Upper lobe of left lung (tissue), 6 donors: ENCODE results near the gene PRR29. TPM values are rescaled to one million over a fixed set of nuclear protein-coding genes. Genes with fewer than 3 reads are reported as not detected.
"Not testable (repeated sequence)": the region's sequence is repeated elsewhere in the genome, so short reads cannot be mapped to it uniquely, and the experiment has no call there.

Experiments
- ATAC-seq, 2 donors: fragments of 200-7000 bp; cut with Tn5 transposase; one replicate each; pipeline ENCODE4 v1.9.1; 2022; ENCODE audit warnings: mild to moderate bottlenecking in 2 of 2, moderate library complexity in 2 of 2; ENCODE audit not compliant: low FRiP score in 2 of 2
- DNase-seq, 2 donors: peaks; one replicate each; pipeline ENCODE4 v3.0.0-alpha.2; 2019 to 2020
- H3K27ac ChIP-seq, 4 donors: fragments of 200-600 bp; sonication (generic); one replicate each; pipeline ENCODE4 v1.5.1; 2016 to 2019
- H3K27me3 ChIP-seq, 4 donors: fragments of 200-600 bp; sonication (generic); one replicate each; pipeline ENCODE4 v1.5.1; 2017 to 2019
- H3K36me3 ChIP-seq, 4 donors: fragments of 200-600 bp; sonication (generic); one replicate each; pipeline ENCODE4 v1.5.1; 2016 to 2019
- H3K4me1 ChIP-seq, 4 donors: fragments of 200-600 bp; sonication (generic); one replicate each; pipeline ENCODE4 v1.5.1; 2018 to 2019
- H3K4me3 ChIP-seq, 4 donors: fragments of 200-600 bp; sonication (generic); one replicate each; pipeline ENCODE4 v1.5.1; 2017 to 2019; ENCODE audit warnings: mild to moderate bottlenecking in 2 of 4, moderate library complexity in 1 of 4
- H3K9me3 ChIP-seq, 4 donors: fragments of 200-600 bp; sonication (generic); one replicate each; pipeline ENCODE4 v1.5.1; 2018 to 2019
- CTCF ChIP-seq, 6 experiments: fragments of 450-650 bp in 4 of 6; fragments of 200-600 bp in 2 of 6; sonication (generic) in 2 of 6; IDR thresholded peaks; one replicate each; pipeline ENCODE4 v1.5.1; 2016 to 2019; ENCODE audit warnings: antibody characterized with exemption in 6 of 6
- EP300 ChIP-seq, 4 donors: sonication (generic); formaldehyde crosslinking; IDR thresholded peaks; one replicate each; pipeline ENCODE4 v1.5.1; 2017; ENCODE audit warnings: antibody characterized with exemption in 4 of 4, control low read depth in 2 of 4
- POLR2A ChIP-seq, 4 donors: fragments of 450-650 bp; IDR thresholded peaks; one replicate each; pipeline ENCODE4 v1.5.1; 2016 to 2017; ENCODE audit warnings: antibody characterized with exemption in 4 of 4, mild to moderate bottlenecking in 2 of 4
- POLR2AphosphoS5 ChIP-seq, 2 donors: sonication (generic); formaldehyde crosslinking; IDR thresholded peaks; one replicate each; pipeline ENCODE4 v1.5.1; 2017; ENCODE audit warnings: antibody characterized with exemption in 2 of 2
- WGBS, 2 donors: methylation state at CpG; one replicate each; pipeline ENCODE4 v1.1.5; 2017 to 2018; 5-methylcytosine and 5-hydroxymethylcytosine counted together
- total RNA-seq, 6 donors: library from RNA; depleted of rRNA in 4 of 6; stranded (reverse); fragments of >200 nt in 4 of 6; gene quantifications; one replicate each; pipeline versions ENCODE4 v1.1.0 to v1.2.1, GENCODE V29; 2016 to 2021
- donor health status: DM: no; HTN: no; CAD: no; lungs with moderate emphysema.
- donor health status: DM: no; HTN: yes; CAD: no; lungs with severe emphysema.

Gene PRR29
- total RNA-seq, 6 donors from 2014 or later = 0.97 to 30.1 (median 12.1) TPM

GRCh38 chr17:63976702-63977101, 21.4 kb upstream of the PRR29 start:
- H3K27ac ChIP-seq = no peak overlapping the region
- WGBS, 2 donors = 68 to 69% methylated on average over 3 of the region's 3 CpGs
- H3K4me1 ChIP-seq = peaks cover 0 to 21% (median 7%) of the 10 kb centered on the region in 4 donors
- ATAC-seq (no peak), DNase-seq (no peak)
- no peaks in the 10 kb centered on the region for H3K9me3 ChIP-seq
- no peak overlapping the region for H3K4me3 ChIP-seq
- TF ChIP-seq CTCF (IDR thresholded peaks at IDR 0.05) (no peak), POLR2AphosphoS5 (IDR thresholded peaks at IDR 0.05) (no peak), POLR2A (IDR thresholded peaks at IDR 0.05) (no peak), EP300 (IDR thresholded peaks at IDR 0.05) (no peak)
- no peaks in the 10 kb centered on the region for H3K27me3 ChIP-seq
- no peaks in the 10 kb centered on the region for H3K36me3 ChIP-seq

- DNase-seq = no peak
- ATAC-seq = no peak
- Histone ChIP-seq H3K4me3 (no peak overlapping the region), H3K4me1 (peaks cover 8 to 31% (median 15%) of the 10 kb centered on the region in 4 donors), H3K36me3 (no peaks in the 10 kb centered on the region), H3K27ac (peak overlapping the region in 3 of 4 donors; percentile 6 to 52 (median 46)), H3K27me3 (no peaks in the 10 kb centered on the region), H3K9me3 (no peaks in the 10 kb centered on the region)
- TF ChIP-seq EP300 (IDR thresholded peaks at IDR 0.05) = no peak
- TF ChIP-seq CTCF (IDR thresholded peaks at IDR 0.05) = no peak
- no peak for TF ChIP-seq POLR2AphosphoS5 (IDR thresholded peaks at IDR 0.05)
- TF ChIP-seq POLR2A (IDR thresholded peaks at IDR 0.05) = no peak
- 68 to 69% methylated on average over 13 of the region's 13 CpGs for WGBS, 2 donors
Measured at GRCh38 chr17:63978272-63979200, 19.6 kb upstream of the PRR29 start.

- not testable (repeated sequence) for H3K27me3 ChIP-seq, H3K36me3 ChIP-seq, DNase-seq, H3K9me3 ChIP-seq, H3K4me3 ChIP-seq, ATAC-seq
- 90 to 97% methylated on average over 2 of the region's 2 CpGs for WGBS, 2 donors
- H3K27ac ChIP-seq = peak overlapping the region in 3 of 4 donors; percentile 71 to 82 (median 80)
- peaks cover 45 to 66% (median 47%) of the 10 kb centered on the region in 4 donors for H3K4me1 ChIP-seq
Measured at GRCh38 chr17:63982641-63983040, 15.5 kb upstream of the PRR29 start.

- H3K9me3 ChIP-seq = no peaks in the 10 kb centered on the region
- TF ChIP-seq CTCF (IDR thresholded peaks at IDR 0.05) = no peak
- TF ChIP-seq POLR2AphosphoS5 (IDR thresholded peaks at IDR 0.05) = peak; percentile 11 to 25
- no peaks in the 10 kb centered on the region for H3K27me3 ChIP-seq
- no peak overlapping the region for H3K4me3 ChIP-seq
- no peak for ATAC-seq
- no peak for DNase-seq
- H3K4me1 ChIP-seq = peaks cover 49 to 66% (median 49%) of the 10 kb centered on the region in 4 donors
- peak overlapping the region; percentile 20 to 82 (median 76) for H3K27ac ChIP-seq
- WGBS, 2 donors = 17 to 49% methylated on average over 3 to 7 of the region's 7 CpGs
- no peaks in the 10 kb centered on the region for H3K36me3 ChIP-seq
Measured at GRCh38 chr17:63983320-63983719, 14.8 kb upstream of the PRR29 start.

GRCh38 chr17:63984236-63984635, 13.9 kb upstream of the PRR29 start:
- ATAC-seq (no peak), DNase-seq (no peak)
- TF ChIP-seq EP300 (IDR thresholded peaks at IDR 0.05) (no peak), POLR2AphosphoS5 (IDR thresholded peaks at IDR 0.05) (no peak), POLR2A (IDR thresholded peaks at IDR 0.05) (no peak), CTCF (IDR thresholded peaks at IDR 0.05) (no peak)
- Histone ChIP-seq H3K9me3 (no peaks in the 10 kb centered on the region), H3K27me3 (no peaks in the 10 kb centered on the region), H3K36me3 (no peaks in the 10 kb centered on the region), H3K27ac (peak overlapping the region; percentile 64 to 82 (median 76)), H3K4me3 (no peak overlapping the region), H3K4me1 (peaks cover 49 to 65% (median 51%) of the 10 kb centered on the region in 4 donors)
- WGBS, 2 donors = 58 to 72% methylated on average over 5 of the region's 5 CpGs
